GM12874 (cell line): ENCODE measurements around the gene PRTN3.

ENCODE experiments used
- CTCF ChIP-seq: IDR thresholded peaks from 2 replicates; pipeline ENCODE4 v1.5.1; 2011; ENCODE audit warnings: low read depth, mild to moderate bottlenecking, control low read depth, low read length, moderate library complexity; ENCODE audit not compliant: insufficient read depth

Gene PRTN3

GRCh38 chr19:815079-815774 lies 25.6 kb upstream of the PRTN3 start:
- TF ChIP-seq CTCF = no peak

- no peak for TF ChIP-seq CTCF
These were observed 24.9 kb upstream of the PRTN3 start for GRCh38 chr19:815775-816499.

GRCh38 chr19:816500-816857 lies 24.3 kb upstream of the PRTN3 start:
- no peak for TF ChIP-seq CTCF

GRCh38 chr19:821231-821824 lies 19.5 kb upstream of the PRTN3 start:
- TF ChIP-seq CTCF = no peak

- TF ChIP-seq CTCF = no peak
These were observed 18.8 kb upstream of the PRTN3 start, which contains the start of gene PLPPR3 for GRCh38 chr19:821825-822503. Gene PLPPR3, minus strand, starts transcription at chr19:821955. Its CDS starts 396 bp downstream, at chr19:821559.

- TF ChIP-seq CTCF = no peak
These were observed 17.2 kb upstream of the PRTN3 start for GRCh38 chr19:823565-824121.

GRCh38 chr19:824885-825284 lies 15.9 kb upstream of the PRTN3 start:
- TF ChIP-seq CTCF = no peak
